NCI-H1105 treated with DMSO at 0.1 percent for 48 hours (cell line): ENCODE data around the gene CTTNBP2.
A peak's percentile ranks its signal among the peaks of the same experiment; 100 is the strongest.

Experiments used
- DNase-seq: peaks from one replicate; lab custom pipeline; 2025; lab: John Stamatoyannopoulos, UW

CTTNBP2 gene

DNA sequence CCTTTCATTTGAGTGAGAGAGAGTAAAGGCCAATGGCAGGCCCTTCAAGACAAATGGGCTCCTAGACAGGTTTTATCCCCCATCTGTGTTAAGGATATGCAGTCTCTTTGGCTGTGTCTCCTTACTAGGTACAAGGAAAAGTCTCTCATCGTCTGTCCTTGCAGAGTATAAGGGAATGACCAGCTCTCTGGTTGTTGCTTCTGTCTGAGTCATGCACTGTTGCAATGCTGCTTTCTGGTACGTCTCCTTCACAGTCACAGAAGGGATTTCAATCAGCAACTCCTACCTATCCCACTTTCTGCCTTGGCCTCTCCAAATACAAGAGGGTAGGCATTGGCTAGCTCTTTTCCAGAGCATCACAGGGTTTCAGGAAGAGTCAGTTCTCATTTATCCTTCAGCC lies 48.1 kb downstream of the CTTNBP2 start:
- no peak for DNase-seq

- no peak for DNase-seq
Observed at GRCh38 chr7:117824592-117824991, 48.6 kb downstream of the CTTNBP2 start.

DNA sequence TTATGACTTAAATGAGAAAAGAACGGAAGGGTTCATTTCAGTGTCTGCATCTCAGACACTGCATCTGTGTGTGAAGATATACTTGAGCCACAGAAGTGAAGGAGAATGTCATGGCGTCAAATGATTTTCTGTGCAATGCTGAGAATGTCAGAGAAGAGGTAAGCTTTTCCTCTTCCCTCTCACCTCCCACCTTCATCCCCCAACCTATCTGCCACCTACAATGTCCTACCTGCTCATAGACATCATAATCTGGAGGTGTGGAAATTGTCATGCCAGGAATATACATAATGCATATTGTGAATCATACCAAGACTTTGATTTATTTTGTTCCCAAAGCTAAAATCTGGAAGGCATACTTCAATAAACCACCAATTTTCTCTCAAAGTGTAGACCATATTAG lies 53.7 kb downstream of the CTTNBP2 start:
- DNase-seq, result no peak

DNA sequence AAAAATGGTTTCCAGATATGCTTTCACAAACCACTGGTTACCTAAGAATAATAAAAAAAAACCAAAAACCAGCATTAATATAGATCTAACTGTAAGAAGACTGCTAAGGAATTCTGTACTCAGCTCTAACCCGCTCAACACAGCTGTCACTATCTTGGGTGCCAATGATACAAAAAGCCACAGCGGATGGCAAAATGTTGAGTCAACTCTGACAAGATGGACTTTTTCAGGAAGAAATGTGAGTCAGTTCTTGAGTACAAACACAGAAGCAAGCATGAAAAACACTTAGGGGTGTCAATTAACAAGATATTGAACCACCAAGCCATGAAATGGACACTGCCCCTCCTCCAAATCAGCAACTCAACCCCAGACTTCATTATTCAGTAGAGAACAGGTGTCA lies 55.0 kb downstream of the CTTNBP2 start:
- no peak for DNase-seq

GRCh38 chr7:117816727-117817126 lies 56.5 kb downstream of the CTTNBP2 start:
- no peak for DNase-seq

- DNase-seq, result no peak
Observed at GRCh38 chr7:117811696-117812095, 61.5 kb downstream of the CTTNBP2 start.

GRCh38 chr7:117810642-117811512 lies 62.4 kb downstream of the CTTNBP2 start:
- DNase-seq, result no peak

DNA sequence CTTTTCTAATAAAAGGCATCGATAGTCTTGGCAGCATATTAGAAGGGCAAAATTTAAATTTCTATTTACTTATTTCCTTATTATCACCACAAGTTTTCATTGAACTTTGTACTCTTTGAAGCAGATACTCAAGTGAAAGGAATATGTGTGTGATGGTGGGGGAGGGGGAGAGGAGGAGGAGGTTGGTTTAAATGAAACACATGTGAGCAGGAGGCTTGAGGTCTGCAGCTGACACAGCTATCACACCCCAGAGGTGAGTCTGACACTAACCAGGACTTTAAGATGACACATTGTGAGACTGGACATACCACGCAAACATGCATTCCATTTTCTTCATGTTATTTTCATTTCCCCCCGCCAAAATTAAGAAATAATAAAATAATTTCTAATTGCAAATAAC lies 63.3 kb downstream of the CTTNBP2 start:
- DNase-seq, result no peak

- DNase-seq, result no peak
Observed at GRCh38 chr7:117808910-117809705, 64.1 kb downstream of the CTTNBP2 start.

- peak; percentile 92 for DNase-seq
Observed at GRCh38 chr7:117808341-117808757, 64.9 kb downstream of the CTTNBP2 start.

GRCh38 chr7:117807676-117808075 lies 65.6 kb downstream of the CTTNBP2 start:
- DNase-seq, result no peak

GRCh38 chr7:117806011-117806410 lies 67.2 kb downstream of the CTTNBP2 start:
- DNase-seq, result no peak

- DNase-seq, result no peak
Observed at GRCh38 chr7:117805241-117805640, 68.0 kb downstream of the CTTNBP2 start.

DNA sequence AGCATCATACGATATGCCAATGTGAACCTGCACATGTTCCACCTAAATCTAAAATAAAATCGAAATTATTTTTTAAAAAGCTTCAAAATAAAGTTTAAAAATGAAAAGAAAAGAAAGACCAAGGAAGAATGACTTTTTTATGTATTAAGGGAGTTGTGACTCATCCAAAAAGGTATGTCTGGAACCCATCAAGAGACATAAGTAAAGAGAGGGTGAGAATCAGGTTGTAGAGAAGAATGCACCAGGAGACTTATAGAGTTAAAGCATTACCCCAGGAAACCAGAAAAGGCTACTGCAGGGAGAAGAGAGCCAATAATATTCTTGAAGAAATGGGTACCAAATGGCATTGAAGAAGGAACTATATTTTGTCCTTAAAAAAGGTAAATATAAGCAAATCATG lies 69.8 kb downstream of the CTTNBP2 start:
- no peak for DNase-seq

DNA sequence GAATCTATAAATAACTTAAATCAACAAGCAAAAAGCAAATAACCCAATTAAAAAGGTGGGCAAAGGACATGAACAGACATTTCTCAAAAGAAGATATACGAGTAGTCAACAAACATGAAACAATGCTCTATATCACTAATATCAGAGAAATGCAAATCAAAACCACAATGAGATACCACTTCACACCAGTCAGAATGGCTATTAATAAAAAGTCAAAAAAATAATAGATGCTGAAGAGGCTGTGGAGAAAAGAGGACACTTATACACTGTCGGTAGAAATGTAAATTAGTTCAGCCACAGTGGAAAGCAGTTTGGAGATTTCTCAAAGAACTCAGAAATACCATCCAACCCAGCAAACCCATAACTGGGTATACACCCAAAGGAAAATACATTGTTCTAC lies 70.6 kb downstream of the CTTNBP2 start:
- no peak for DNase-seq

DNA sequence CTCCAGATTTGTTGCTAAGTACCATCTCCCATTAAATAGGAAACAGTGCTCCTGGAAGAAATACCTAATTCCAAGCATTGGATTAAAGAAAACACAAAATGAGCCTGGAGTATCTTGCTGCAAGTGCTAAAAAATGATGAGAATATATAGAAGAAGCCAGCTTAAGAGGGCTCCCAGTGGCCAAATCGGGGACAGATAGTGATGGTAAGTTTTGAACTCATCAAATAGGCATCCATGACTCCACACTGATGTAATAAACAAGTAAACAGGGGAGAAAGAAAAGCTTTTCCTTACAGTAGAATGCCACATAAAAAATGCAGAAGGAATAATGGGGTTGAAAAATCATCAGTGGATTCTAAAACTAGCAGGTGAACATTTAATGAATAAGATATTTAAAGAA lies 72.4 kb downstream of the CTTNBP2 start:
- DNase-seq, result no peak

- no peak for DNase-seq
Observed at GRCh38 chr7:117800406-117800805, 72.8 kb downstream of the CTTNBP2 start.

- DNase-seq, result peak; percentile 30
Observed at GRCh38 chr7:117796889-117797288, 76.4 kb downstream of the CTTNBP2 start.

GRCh38 chr7:117793976-117794375 lies 79.3 kb downstream of the CTTNBP2 start:
- DNase-seq, result no peak

- no peak for DNase-seq
Observed at GRCh38 chr7:117793521-117793920, 79.7 kb downstream of the CTTNBP2 start.

- DNase-seq, result no peak
Observed at GRCh38 chr7:117791877-117792780, 81.1 kb downstream of the CTTNBP2 start.

DNA sequence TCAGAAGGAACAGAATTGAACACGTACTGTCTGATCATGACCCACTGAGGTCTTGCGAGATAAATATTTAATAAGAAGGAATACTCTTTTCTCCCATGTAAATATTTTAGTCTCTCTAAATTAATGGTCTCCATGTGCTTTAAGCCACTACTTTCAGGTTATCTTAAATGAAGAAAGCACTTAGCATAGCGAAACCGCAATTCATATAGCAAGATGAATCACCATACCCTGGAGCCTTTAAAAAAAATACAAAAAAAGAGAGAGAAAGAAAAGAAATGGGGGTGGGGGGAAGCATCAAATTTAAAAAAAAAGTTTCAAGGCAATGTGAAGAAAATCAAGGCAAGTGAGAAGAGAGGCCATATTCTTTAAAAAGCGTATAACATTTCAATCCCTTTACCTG lies 82.5 kb downstream of the CTTNBP2 start:
- no peak for DNase-seq
